GM12878 (cell line): ENCODE data around the gene CNNM3.

Experiments
- ATF7 ChIP-seq: fragments of 450-650 bp; IDR thresholded peaks from 2 replicates; pipeline ENCODE4 v1.6.1; 2016; ENCODE audit warnings: low read depth, mild to moderate bottlenecking
- EED ChIP-seq: sonication (generic); IDR thresholded peaks from 2 replicates; pipeline ENCODE4 v1.6.1; 2016; ENCODE audit warnings: antibody characterized with exemption, low read depth
- GATAD2B ChIP-seq: fragments of 450-650 bp; conservative IDR thresholded peaks from 2 replicates; pipeline ENCODE4 v1.6.1; 2017; ENCODE audit warnings: low read depth, mild to moderate bottlenecking, moderate library complexity
- HDAC2 ChIP-seq: fragments of 200-600 bp; sonication (generic); IDR thresholded peaks from 2 replicates; pipeline ENCODE4 v1.6.1; 2017
- NR2C1 ChIP-seq: fragments of 450-650 bp; IDR thresholded peaks from 2 replicates; pipeline ENCODE4 v1.6.1; 2017; ENCODE audit warnings: antibody characterized with exemption, mild to moderate bottlenecking, moderate library complexity
- RBBP5 ChIP-seq: fragments of 200-600 bp; sonication (generic); conservative IDR thresholded peaks from 2 replicates; pipeline ENCODE4 v1.6.1; 2016
- SREBF2 ChIP-seq: IDR thresholded peaks from 2 replicates; pipeline ENCODE4 v1.6.1; 2012; ENCODE audit warnings: mild to moderate bottlenecking, low read length
- TF ChIP-seq, protein P1 (sequence below), 3 experiments: IDR thresholded peaks in 2 of 3; conservative IDR thresholded peaks in 1 of 3; 2 replicates each; pipeline ENCODE4 v1.5.1; 2011; ENCODE audit warnings: low read depth in 3 of 3, low read length in 3 of 3, mild to moderate bottlenecking in 3 of 3, control low read depth in 2 of 3, moderate library complexity in 2 of 3, inconsistent platforms in 1 of 3, mixed read lengths in 1 of 3; ENCODE audit not compliant: control insufficient read depth in 2 of 3, insufficient read depth in 1 of 3; ENCODE audit errors: extremely low read depth in 1 of 3
- TF ChIP-seq, protein P2 (sequence below): fragments of 450-650 bp; IDR thresholded peaks from 2 replicates; pipeline ENCODE4 v1.6.1; 2014; ENCODE audit warnings: mild to moderate bottlenecking

DNA sequence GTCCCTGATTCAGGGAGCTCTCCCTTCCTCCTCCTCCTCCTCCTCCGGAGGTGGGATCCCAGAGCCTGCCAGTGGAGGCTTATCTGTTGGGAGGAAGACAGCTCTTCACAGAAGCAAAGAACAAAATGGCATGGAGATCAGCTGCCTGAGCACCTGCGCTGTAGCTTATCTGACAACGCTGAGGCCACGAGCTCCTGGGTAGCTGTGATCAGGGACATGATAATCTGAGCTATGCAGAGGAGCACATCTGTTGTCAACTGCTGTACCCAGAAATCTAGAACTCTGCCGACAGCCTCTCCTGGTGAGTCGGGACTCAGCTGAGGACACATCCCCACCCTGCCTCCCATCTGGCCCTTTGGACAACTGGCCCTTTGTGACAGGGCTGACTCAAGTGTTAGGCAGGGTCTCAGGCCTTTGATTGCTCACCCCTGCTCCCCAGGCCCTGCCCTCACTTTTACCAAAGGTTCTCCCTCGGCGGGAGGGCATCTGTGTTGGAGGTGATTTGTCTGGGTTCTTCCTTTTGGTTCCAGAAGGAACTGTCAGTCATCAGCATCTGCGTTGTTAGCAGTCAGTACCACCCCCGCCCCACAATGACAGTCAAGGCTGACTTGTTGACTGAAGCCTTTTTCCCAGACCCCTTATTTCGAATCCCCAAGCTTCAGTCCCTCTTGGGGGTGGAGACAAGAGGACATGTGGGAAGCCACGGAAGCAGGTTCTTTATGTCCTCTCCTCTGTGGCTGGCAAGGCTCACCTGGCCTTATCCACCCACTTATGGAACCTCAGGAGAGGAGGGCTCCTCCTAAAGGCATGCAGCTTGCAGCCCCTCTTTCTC, 5.9 kb upstream of the CNNM3 start:
- TF ChIP-seq SREBF2 (no peak), GATAD2B (no peak), RBBP5 (no peak), ATF7 (no peak), HDAC2 (no peak), NR2C1 (no peak), EED (no peak)
- TF ChIP-seq, protein P1, sequence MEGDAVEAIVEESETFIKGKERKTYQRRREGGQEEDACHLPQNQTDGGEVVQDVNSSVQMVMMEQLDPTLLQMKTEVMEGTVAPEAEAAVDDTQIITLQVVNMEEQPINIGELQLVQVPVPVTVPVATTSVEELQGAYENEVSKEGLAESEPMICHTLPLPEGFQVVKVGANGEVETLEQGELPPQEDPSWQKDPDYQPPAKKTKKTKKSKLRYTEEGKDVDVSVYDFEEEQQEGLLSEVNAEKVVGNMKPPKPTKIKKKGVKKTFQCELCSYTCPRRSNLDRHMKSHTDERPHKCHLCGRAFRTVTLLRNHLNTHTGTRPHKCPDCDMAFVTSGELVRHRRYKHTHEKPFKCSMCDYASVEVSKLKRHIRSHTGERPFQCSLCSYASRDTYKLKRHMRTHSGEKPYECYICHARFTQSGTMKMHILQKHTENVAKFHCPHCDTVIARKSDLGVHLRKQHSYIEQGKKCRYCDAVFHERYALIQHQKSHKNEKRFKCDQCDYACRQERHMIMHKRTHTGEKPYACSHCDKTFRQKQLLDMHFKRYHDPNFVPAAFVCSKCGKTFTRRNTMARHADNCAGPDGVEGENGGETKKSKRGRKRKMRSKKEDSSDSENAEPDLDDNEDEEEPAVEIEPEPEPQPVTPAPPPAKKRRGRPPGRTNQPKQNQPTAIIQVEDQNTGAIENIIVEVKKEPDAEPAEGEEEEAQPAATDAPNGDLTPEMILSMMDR (IDR thresholded peaks at IDR 0.05 in 2 of 3, conservative IDR thresholded peaks at IDR 0.05 in 1 of 3; ENCODE audit: control insufficient read depth in 2 of 3, extremely low read depth in 1 of 3, insufficient read depth in 1 of 3, low read depth in 3 of 3, low read length in 3 of 3), result no peak
- TF ChIP-seq, protein P2, sequence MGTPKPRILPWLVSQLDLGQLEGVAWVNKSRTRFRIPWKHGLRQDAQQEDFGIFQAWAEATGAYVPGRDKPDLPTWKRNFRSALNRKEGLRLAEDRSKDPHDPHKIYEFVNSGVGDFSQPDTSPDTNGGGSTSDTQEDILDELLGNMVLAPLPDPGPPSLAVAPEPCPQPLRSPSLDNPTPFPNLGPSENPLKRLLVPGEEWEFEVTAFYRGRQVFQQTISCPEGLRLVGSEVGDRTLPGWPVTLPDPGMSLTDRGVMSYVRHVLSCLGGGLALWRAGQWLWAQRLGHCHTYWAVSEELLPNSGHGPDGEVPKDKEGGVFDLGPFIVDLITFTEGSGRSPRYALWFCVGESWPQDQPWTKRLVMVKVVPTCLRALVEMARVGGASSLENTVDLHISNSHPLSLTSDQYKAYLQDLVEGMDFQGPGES, result no peak
